IMR-90 (cell line): ENCODE measurements around the gene RPRM. TPM values are rescaled to one million over a fixed set of nuclear protein-coding genes. Genes with fewer than 3 reads are reported as not detected.

ENCODE experiments used
- ATAC-seq: fragments of 200-7000 bp; cut with Tn5 transposase; 2 replicates; pipeline ENCODE4 v1.9.1; 2020; ENCODE audit warnings: low read depth, mild to moderate bottlenecking, moderate library complexity
- BruUV-seq: library from RNA; stranded (reverse); fragments of 400-500 nt; replicated peaks from 2 replicates; lab custom pipeline; 2021; lab: Mats Ljungman, UMichigan
- CTCF ChIA-PET: fragments of 300-600 bp; formaldehyde crosslinking; extraction: SDS; loops from one replicate; lab custom pipeline; 2021; ENCODE audit warnings: antibody characterized with exemption; lab: Yijun Ruan, JAX
- POLR2A ChIA-PET: fragments of 300-600 bp; sonication (Branson Sonifier 250); formaldehyde crosslinking; loops from one replicate; lab custom pipeline; 2022; ENCODE audit warnings: antibody characterized with exemption; ENCODE audit not compliant: unreplicated experiment; lab: Charles Lee
- DNase-seq: peaks from one replicate; pipeline ENCODE4 v3.0.0; 2013
- H2AFZ ChIP-seq: replicated peaks from 2 replicates; pipeline ENCODE3; 2013; ENCODE audit warnings: low read length, mild to moderate bottlenecking; ENCODE audit not compliant: poor library complexity
- H2AK5ac ChIP-seq: 2 replicates; pipeline ENCODE4 v1.6.1; 2013; ENCODE audit warnings: low read depth, low read length, inconsistent platforms
- H2AK9ac ChIP-seq: replicated peaks from 2 replicates; pipeline ENCODE3; 2013; ENCODE audit warnings: mild to moderate bottlenecking, low read depth, low read length, moderate library complexity; ENCODE audit not compliant: poor library complexity
- H2BK120ac ChIP-seq: 2 replicates; pipeline ENCODE4 v1.6.1; 2013; ENCODE audit warnings: low read depth, low read length, inconsistent platforms
- H2BK15ac ChIP-seq: 3 replicates; pipeline ENCODE4 v1.6.1; 2013; ENCODE audit warnings: low read depth, low read length, inconsistent platforms
- H2BK20ac ChIP-seq: 2 replicates; pipeline ENCODE4 v1.6.1; 2013; ENCODE audit warnings: low read depth, mild to moderate bottlenecking, inconsistent platforms, low read length, moderate library complexity
- H2BK5ac ChIP-seq: 2 replicates; pipeline ENCODE4 v1.6.1; 2013; ENCODE audit warnings: mild to moderate bottlenecking, low read depth, low read length, inconsistent platforms; ENCODE audit not compliant: poor library complexity, severe bottlenecking
- H3K14ac ChIP-seq: replicated peaks from 2 replicates; pipeline ENCODE4 v1.6.1; 2013; ENCODE audit warnings: low read depth, low read length, inconsistent platforms
- H3K18ac ChIP-seq: 2 replicates; pipeline ENCODE4 v1.6.1; 2013; ENCODE audit warnings: low read depth, low read length, control low read depth
- H3K23ac ChIP-seq: 2 replicates; pipeline ENCODE4 v1.6.1; 2013; ENCODE audit warnings: low read depth, low read length, inconsistent platforms
- H3K27ac ChIP-seq: 2 replicates; pipeline ENCODE4 v1.5.1; 2013; ENCODE audit warnings: mild to moderate bottlenecking, control low read depth, low read length; ENCODE audit not compliant: insufficient read depth
- H3K27me3 ChIP-seq: 2 replicates; pipeline ENCODE4 v1.6.1; 2013; ENCODE audit warnings: low read length; ENCODE audit not compliant: control insufficient read depth, insufficient read depth
- H3K36me3 ChIP-seq: 2 replicates; pipeline ENCODE4 v1.6.1; 2013; ENCODE audit warnings: low read length, mixed read lengths; ENCODE audit not compliant: control insufficient read depth, insufficient read depth
- H3K4ac ChIP-seq: 2 replicates; pipeline ENCODE4 v1.6.1; 2013; ENCODE audit warnings: low read depth, low read length, inconsistent platforms
- H3K4me1 ChIP-seq: 2 replicates; pipeline ENCODE4 v1.6.1; 2013; ENCODE audit warnings: low read length, mixed read lengths; ENCODE audit not compliant: control insufficient read depth, insufficient read depth
- H3K4me2 ChIP-seq: 2 replicates; pipeline ENCODE4 v1.6.1; 2013; ENCODE audit warnings: low read depth, mild to moderate bottlenecking, control low read depth, low read length, moderate library complexity
- H3K4me3 ChIP-seq: 2 replicates; pipeline ENCODE4 v1.5.1; 2013; ENCODE audit warnings: low read depth, mild to moderate bottlenecking, control low read depth, low read length, moderate library complexity; ENCODE audit not compliant: insufficient read depth
- H3K56ac ChIP-seq: 2 replicates; pipeline ENCODE4 v1.6.1; 2013; ENCODE audit warnings: low read length, inconsistent platforms; ENCODE audit not compliant: insufficient read depth; ENCODE audit errors: extremely low read depth
- H3K79me1 ChIP-seq, 2 experiments: 2 replicates each; pipeline ENCODE4 v1.6.1; 2013; ENCODE audit warnings: low read length in 2 of 2, inconsistent platforms in 1 of 2, low read depth in 1 of 2
- H3K9ac ChIP-seq: 2 replicates; pipeline ENCODE4 v1.6.1; 2013; ENCODE audit warnings: low read depth, low read length, control low read depth
- H3K9me1 ChIP-seq: 2 replicates; pipeline ENCODE4 v1.6.1; 2013; ENCODE audit warnings: low read length, inconsistent platforms; ENCODE audit not compliant: insufficient read depth
- H3K9me3 ChIP-seq: 2 replicates; pipeline ENCODE4 v1.6.1; 2013; ENCODE audit warnings: low read length; ENCODE audit not compliant: control insufficient read depth, insufficient read depth
- H4K20me1 ChIP-seq: 2 replicates; pipeline ENCODE4 v1.6.1; 2013; ENCODE audit warnings: low read length, inconsistent platforms; ENCODE audit not compliant: insufficient read depth
- H4K5ac ChIP-seq: 2 replicates; pipeline ENCODE4 v1.6.1; 2013; ENCODE audit warnings: mild to moderate bottlenecking, low read depth, low read length, control low read depth
- H4K8ac ChIP-seq, 2 experiments: 2 replicates each; pipeline ENCODE4 v1.6.1; 2013; ENCODE audit warnings: low read depth in 2 of 2, low read length in 2 of 2, control low read depth in 1 of 2, inconsistent platforms in 1 of 2
- H4K91ac ChIP-seq: 2 replicates; pipeline ENCODE4 v1.6.1; 2013; ENCODE audit warnings: low read depth, low read length, inconsistent platforms; ENCODE audit not compliant: insufficient read depth
- CEBPB ChIP-seq: IDR thresholded peaks from 2 replicates; pipeline ENCODE4 v1.6.1; 2012; ENCODE audit warnings: low read depth, low read length, improper control_type of control experiment
- MAZ ChIP-seq: IDR thresholded peaks from 2 replicates; pipeline ENCODE4 v1.6.1; 2012; ENCODE audit warnings: low read depth, mild to moderate bottlenecking, low read length, improper control_type of control experiment, moderate library complexity, borderline replicate concordance
- NFE2L2 ChIP-seq: fragments of 150-350 bp; IDR thresholded peaks from 2 replicates; pipeline ENCODE4 v1.6.1; 2016; ENCODE audit warnings: low read depth, mild to moderate bottlenecking, low read length
- POLR2A ChIP-seq: IDR thresholded peaks from 2 replicates; pipeline ENCODE4 v1.6.1; 2012; ENCODE audit warnings: mild to moderate bottlenecking, low read depth, low read length
- RFX5 ChIP-seq: IDR thresholded peaks from 2 replicates; pipeline ENCODE4 v1.8.0; 2012; ENCODE audit warnings: low read depth, mild to moderate bottlenecking, low read length, moderate library complexity
- WGBS, 2 experiments: methylation state at CpG; one replicate each; pipeline versions ENCODE4 v1.1.5 to v1.1.7; 2013; ENCODE audit warnings: missing lambda C conversion rate in 2 of 2; ENCODE audit not compliant: insufficient read length in 1 of 2; ENCODE audit errors: extremely low coverage in 2 of 2; 5-methylcytosine and 5-hydroxymethylcytosine counted together
- dilution Hi-C: fragments of 300-500 bp; cut with HindIII; formaldehyde crosslinking; loops from one replicate; pipeline ENCODE4 v1.14.3; 2018; ENCODE audit warnings: low sequenced_read_pairs; ENCODE audit not compliant: unreplicated experiment
- in situ Hi-C: fragments of 300-500 bp; cut with MboI; formaldehyde crosslinking; loops from 3 replicates; pipeline ENCODE4 v1.14.3; 2019; ENCODE audit warnings: low sequenced_read_pairs, inconsistent platforms, mixed read lengths
- intact Hi-C: fragments of 100-400 bp; cut with micrococcal nuclease; formaldehyde crosslinking; loops from 2 replicates; pipeline ENCODE4 v1.10.0; 2022
- polyA plus RNA-seq, 3 experiments: library from polyadenylated mRNA; depleted of rRNA; stranded (reverse); fragments of >200 nt; gene quantifications; 2 replicates each; pipeline ENCODE4 v1.2.3, GENCODE V29; 2012; ENCODE audit warnings: low replicate concordance in 1 of 3
- total RNA-seq: library from RNA; depleted of rRNA; stranded (reverse); fragments of >200 nt; gene quantifications from 2 replicates; pipeline ENCODE4 v1.2.3, GENCODE V29; 2012

RPRM gene
- total and polyA plus RNA-seq, 2 of the 4 experiments (the other 2 are of a cell fraction) = not detected

DNA sequence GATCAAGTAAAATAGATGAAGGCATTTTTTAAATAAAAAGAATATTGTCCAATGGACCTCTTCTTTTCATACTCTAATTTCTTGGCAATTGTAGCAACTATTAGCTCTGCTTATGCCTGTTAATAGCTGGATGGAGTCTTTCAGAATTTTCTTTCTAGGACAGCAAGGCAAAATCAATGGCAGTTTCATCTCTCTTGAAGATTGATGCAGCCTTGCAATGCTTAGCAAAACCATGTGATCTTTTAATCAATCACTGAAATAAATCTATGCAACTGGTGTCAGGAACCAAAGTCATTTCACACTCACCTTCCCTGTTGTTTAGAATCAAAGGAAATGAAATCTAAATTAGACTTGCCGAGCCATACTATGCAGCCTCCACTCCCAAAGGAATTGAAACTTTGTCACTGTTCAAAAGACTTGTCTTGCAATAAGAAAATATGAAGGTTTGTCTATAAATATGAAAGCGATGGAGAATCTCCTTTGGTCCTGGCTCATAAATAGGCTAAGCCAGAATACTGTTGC, 16.2 kb downstream of the RPRM start:
- no peak overlapping the region for H2BK15ac ChIP-seq
- dilution Hi-C loops = no loop called here
- no peak overlapping the region for H3K4me3 ChIP-seq
- no peak overlapping the region for H4K8ac ChIP-seq
- H4K20me1 ChIP-seq = no peaks in the 10 kb centered on the region
- H3K36me3 ChIP-seq = no peaks in the 10 kb centered on the region
- intact Hi-C loops = no loop called here
- H4K91ac ChIP-seq = no peak overlapping the region
- no peak overlapping the region for H3K56ac ChIP-seq
- no peaks in the 10 kb centered on the region for H3K27me3 ChIP-seq
- H3K9ac ChIP-seq = no peak overlapping the region
- no peaks in the 10 kb centered on the region for H3K9me3 ChIP-seq
- H3K79me1 ChIP-seq = no peaks in the 10 kb centered on the region
- no peak overlapping the region for H3K23ac ChIP-seq
- POLR2A ChIA-PET = no interaction called here
- DNase-seq (no peak), ATAC-seq (no peak)
- no peak overlapping the region for H3K27ac ChIP-seq
- CTCF ChIA-PET = no interaction called here
- BruUV-seq = no TSS peak
- no peak overlapping the region for H2AK5ac ChIP-seq
- H3K4ac ChIP-seq = no peak overlapping the region
- H2BK20ac ChIP-seq = no peak overlapping the region
- H2BK5ac ChIP-seq = no peak overlapping the region
- no peak overlapping the region for H2BK120ac ChIP-seq
- H3K14ac ChIP-seq = no peak overlapping the region
- no peak overlapping the region for H3K4me2 ChIP-seq
- H2AFZ ChIP-seq = no peak overlapping the region
- no peaks in the 10 kb centered on the region for H3K4me1 ChIP-seq
- no CpG with 5 or more reads among the region's 2 CpGs for WGBS, 2 experiments
- no peak overlapping the region for H3K18ac ChIP-seq
- TF ChIP-seq MAZ (no peak), POLR2A (no peak), RFX5 (no peak), NFE2L2 (no peak), CEBPB (no peak)
- H4K5ac ChIP-seq = no peak overlapping the region
- H2AK9ac ChIP-seq = no peak overlapping the region
- H3K9me1 ChIP-seq = no peaks in the 10 kb centered on the region
- in situ Hi-C loops = no loop called here
